ENCODE results near the gene TCF20.

The TCF20 gene

GRCh38 chr22:42227435-42227834, 43.0 kb downstream of the TCF20 start:
- TF ChIP-seq ZC3H10 (CRISPR knock-in tag; IDR thresholded peaks at IDR 0.05), result no peak
- no peak for TF ChIP-seq SNAI2 (CRISPR knock-in tag; IDR thresholded peaks at IDR 0.05)
- no peak for TF ChIP-seq ZNF8 (CRISPR knock-in tag; IDR thresholded peaks at IDR 0.05)
- TF ChIP-seq GLIS3 (CRISPR knock-in tag; IDR thresholded peaks at IDR 0.05), result no peak
- no peak for TF ChIP-seq ZFP3 (CRISPR knock-in tag; IDR thresholded peaks at IDR 0.05)
- TF ChIP-seq BACH2 (CRISPR knock-in tag; IDR thresholded peaks at IDR 0.05; ENCODE audit: borderline replicate concordance), result no peak
- no peak for TF ChIP-seq ISL1 (CRISPR knock-in tag; IDR thresholded peaks at IDR 0.05)
- no peak for TF ChIP-seq CREB5 (CRISPR knock-in tag; IDR thresholded peaks at IDR 0.05; ENCODE audit: low read depth)
- no peak for TF ChIP-seq PPARA (CRISPR knock-in tag; IDR thresholded peaks at IDR 0.05; ENCODE audit: borderline replicate concordance)
- TF ChIP-seq ZFP30 (CRISPR knock-in tag; IDR thresholded peaks at IDR 0.05), result no peak
- no peak for TF ChIP-seq OSR1 (CRISPR knock-in tag; IDR thresholded peaks at IDR 0.05)
- TF ChIP-seq ESRRG (CRISPR knock-in tag; IDR thresholded peaks at IDR 0.05), result no peak
- no peak for TF ChIP-seq POU6F1 (CRISPR knock-in tag; IDR thresholded peaks at IDR 0.05; ENCODE audit: borderline replicate concordance, low read depth)
- ATAC-seq, result no peak

- ATAC-seq, result no peak
- no peak for TF ChIP-seq OSR1 (CRISPR knock-in tag; IDR thresholded peaks at IDR 0.05)
Measured at GRCh38 chr22:42225841-42226240, 44.6 kb downstream of the TCF20 start.

GRCh38 chr22:42222140-42222539, 48.3 kb downstream of the TCF20 start:
- ATAC-seq, result no peak
- TF ChIP-seq ARNTL (CRISPR knock-in tag; IDR thresholded peaks at IDR 0.05; ENCODE audit: borderline replicate concordance, low read depth) (no peak), ZNF8 (CRISPR knock-in tag; IDR thresholded peaks at IDR 0.05) (no peak), CREB5 (CRISPR knock-in tag; IDR thresholded peaks at IDR 0.05; ENCODE audit: low read depth) (no peak), ZNF70 (CRISPR knock-in tag; IDR thresholded peaks at IDR 0.05) (no peak), TOX (CRISPR knock-in tag; IDR thresholded peaks at IDR 0.05; ENCODE audit: borderline replicate concordance) (no peak), RARB (CRISPR knock-in tag; IDR thresholded peaks at IDR 0.05) (no peak), TSHZ2 (CRISPR knock-in tag; IDR thresholded peaks at IDR 0.05) (no peak), ZC3H10 (CRISPR knock-in tag; IDR thresholded peaks at IDR 0.05) (no peak), BACH2 (CRISPR knock-in tag; IDR thresholded peaks at IDR 0.05; ENCODE audit: borderline replicate concordance) (no peak), CSRNP3 (CRISPR knock-in tag; IDR thresholded peaks at IDR 0.05) (no peak), ZFP3 (CRISPR knock-in tag; IDR thresholded peaks at IDR 0.05) (no peak), OSR1 (CRISPR knock-in tag; IDR thresholded peaks at IDR 0.05) (no peak), SNAI2 (CRISPR knock-in tag; IDR thresholded peaks at IDR 0.05) (no peak), GLIS3 (CRISPR knock-in tag; IDR thresholded peaks at IDR 0.05) (no peak), PPARA (CRISPR knock-in tag; IDR thresholded peaks at IDR 0.05; ENCODE audit: borderline replicate concordance) (no peak), CSDC2 (CRISPR knock-in tag; IDR thresholded peaks at IDR 0.05) (no peak)
